GM11168 (cell line): ENCODE measurements around the gene NPHS1.
"Not testable (repeated sequence)": the region's sequence is repeated elsewhere in the genome, so short reads cannot be mapped to it uniquely, and the experiment has no call there.

Source experiments
- in situ Hi-C: fragments of 300-500 bp; cut with MboI; formaldehyde crosslinking; loops from one replicate; pipeline ENCODE4 v1.12.0; 2022; ENCODE audit warnings: low sequenced_read_pairs; ENCODE audit not compliant: unreplicated experiment

NPHS1 gene

GRCh38 chr19:35856546-35857149 lies 4.3 kb upstream of the NPHS1 start, which contains the start of gene KIRREL2:
KIRREL2 (plus strand) TSS chr19:35856911; CDS start chr19:35857120, 209 bp downstream.
- in situ Hi-C loops = no loop called here

DNA sequence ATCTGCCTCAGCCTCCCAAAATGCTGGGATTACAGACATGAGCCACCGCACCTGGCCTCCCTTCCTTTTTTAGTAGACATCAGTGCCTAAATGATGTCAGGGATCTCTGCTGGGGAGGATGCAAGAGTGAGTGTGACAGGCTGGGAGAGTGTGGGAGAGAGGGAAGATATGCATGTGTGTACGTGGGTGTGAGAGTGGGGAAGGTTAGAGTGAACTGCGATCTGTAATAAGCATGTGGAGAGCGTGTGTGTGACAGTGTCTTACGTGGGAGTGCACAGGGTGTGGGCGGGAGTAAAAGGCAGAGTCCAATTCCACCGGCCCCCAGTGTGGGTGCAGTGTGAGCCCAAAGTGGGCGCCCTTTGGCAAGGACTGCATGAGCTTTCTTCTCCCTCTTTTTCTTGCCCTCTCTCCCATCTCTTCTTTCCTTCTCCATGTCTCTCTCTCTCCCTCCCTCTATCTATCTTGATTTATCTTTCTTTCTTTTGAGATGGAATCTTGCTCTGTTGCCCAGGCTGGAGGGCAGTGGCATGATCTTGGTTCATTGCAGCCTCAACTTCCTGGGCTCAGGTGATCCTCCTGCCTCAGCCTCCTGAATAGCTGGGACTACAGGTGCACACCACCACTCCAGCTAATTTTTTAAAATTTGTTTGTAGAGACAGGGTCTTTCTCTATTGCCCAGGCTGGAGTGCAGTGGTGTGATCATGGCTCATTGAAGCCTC lies 893 bp upstream of the NPHS1 start:
- in situ Hi-C loops = no loop called here

- in situ Hi-C loops = no loop called here
Observed at GRCh38 chr19:35851213-35852028, 883 bp downstream of the NPHS1 start.

- in situ Hi-C loops = no loop called here
Observed at GRCh38 chr19:35848919-35849505, 3.3 kb downstream of the NPHS1 start.

GRCh38 chr19:35848486-35848885 lies 3.8 kb downstream of the NPHS1 start:
- in situ Hi-C loops = no loop called here

DNA sequence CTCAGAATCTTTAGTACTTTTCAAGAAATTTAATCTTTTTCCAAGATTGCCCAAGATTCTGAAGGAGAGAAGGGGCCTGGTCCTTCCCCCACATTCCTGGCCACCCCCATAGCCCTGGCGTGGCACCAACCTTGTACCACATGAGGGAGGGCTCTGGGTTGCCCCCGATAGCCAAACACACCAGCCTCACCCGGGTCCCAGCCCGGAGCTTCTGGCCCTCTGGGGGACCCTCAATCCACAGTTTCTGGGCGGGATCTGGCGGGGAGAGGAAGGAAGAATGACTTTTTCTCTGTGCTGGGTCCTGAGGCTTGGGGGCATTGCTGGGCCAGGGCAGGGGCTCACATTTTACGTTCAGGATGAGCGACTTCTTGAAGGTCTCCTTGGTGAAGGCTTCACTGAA lies 4.4 kb downstream of the NPHS1 start:
- in situ Hi-C loops = no loop called here

DNA sequence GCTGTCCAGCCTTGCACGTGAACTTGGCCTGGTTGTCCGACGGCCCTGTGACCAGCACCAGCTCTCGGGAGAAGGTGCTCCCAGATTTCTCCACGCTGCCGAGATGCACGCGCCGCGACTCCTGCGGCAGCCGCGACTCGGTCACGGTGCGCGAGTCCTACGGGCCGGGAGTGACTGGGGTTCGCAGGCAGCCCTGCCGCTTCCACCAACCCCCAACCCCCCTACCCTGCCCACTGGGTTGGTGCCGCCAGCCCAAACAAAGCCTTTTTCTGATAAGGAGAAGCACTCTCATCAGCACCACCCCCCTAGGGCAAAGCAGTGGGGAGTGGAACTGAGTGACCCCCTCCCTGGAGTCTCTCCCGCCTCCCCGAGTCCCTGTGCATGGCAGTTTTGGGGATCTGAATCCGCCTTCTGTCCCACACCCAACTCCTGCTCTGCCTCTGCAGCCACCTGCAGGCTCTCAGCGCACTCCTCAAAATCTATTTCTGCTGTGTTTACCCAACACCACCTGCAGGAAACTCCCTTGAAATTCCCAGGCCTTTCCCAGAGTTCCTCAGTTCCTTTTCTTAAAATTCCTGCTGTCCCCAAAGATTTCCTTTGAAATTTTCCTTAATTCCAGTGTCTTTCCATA lies 6.2 kb downstream of the NPHS1 start:
- in situ Hi-C loops = no loop called here

DNA sequence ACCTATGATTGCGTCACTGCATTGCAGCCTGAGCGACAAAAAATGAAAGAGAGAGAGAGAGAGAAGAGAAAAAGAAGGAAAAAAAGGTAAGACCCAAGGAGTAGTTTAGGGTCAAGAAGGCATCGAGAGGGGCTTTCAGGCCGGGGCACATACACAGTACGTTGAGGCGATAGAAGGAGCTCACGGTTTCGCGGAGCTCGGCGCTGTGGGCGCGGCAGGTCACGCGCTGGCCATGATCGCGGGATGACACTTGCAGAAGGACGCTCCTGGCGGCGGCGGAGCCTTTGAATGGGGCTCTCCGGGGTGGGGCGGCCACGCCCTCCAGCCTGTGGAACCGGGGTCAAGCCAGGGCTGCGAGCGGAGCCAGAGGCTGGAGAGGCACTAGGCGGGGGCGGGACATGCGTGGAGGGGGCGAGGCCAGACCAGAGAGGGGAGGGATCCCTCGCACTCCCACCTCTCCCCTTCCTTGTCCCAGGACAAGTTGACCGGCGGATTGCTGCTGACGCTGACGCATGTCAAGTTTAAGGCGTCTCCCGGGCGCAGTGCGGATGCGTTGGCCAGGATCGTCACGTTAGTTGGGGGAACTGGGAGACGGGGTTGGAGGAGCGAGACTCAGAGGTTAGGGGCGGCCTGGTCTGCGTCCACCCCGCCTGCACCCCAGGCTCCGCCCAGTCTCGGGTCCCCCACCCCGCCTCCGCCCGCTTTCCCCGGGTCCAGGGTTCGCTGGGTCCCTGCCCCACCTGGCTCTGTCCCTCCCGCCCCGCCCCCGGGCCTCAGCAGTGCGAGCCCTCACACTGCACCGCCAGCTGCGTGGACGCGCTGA lies 6.9 kb downstream of the NPHS1 start:
- in situ Hi-C loops = no loop called here

DNA sequence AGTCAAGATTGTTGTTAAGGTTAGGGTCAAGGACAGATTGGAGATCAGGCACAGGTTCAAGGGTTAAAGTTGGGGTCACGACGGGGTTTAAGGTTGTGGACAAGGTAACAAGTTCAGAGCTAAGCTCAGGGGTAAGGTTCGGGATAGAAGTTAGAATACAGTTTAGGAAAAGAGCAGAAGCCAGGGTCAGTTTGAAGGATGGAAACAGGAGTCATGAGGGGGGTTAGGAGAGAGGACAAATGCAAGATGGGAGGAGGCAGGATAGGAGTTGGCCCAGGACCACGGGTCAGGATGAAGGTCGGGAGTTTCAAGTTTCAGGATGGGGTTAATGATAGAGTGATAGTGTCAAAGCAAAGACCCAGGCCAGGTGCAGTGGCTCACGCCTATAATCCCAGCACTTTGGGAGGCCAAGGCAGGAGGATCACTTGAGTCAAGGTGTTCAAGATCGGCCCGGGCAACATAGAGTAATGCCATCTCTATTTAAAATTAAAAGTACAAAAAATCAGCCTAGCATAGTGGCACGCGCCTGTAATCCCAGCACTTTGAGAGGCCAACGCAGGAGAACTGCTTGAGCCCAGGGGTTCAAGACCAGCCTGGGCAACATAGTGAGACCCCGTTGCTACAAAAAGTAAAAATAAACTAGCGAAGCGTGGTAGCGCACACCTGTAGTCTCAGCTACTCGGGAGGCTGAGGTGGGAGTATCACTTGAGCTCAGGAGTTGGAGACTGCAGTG lies 7.7 kb downstream of the NPHS1 start:
- in situ Hi-C loops = no loop called here

DNA sequence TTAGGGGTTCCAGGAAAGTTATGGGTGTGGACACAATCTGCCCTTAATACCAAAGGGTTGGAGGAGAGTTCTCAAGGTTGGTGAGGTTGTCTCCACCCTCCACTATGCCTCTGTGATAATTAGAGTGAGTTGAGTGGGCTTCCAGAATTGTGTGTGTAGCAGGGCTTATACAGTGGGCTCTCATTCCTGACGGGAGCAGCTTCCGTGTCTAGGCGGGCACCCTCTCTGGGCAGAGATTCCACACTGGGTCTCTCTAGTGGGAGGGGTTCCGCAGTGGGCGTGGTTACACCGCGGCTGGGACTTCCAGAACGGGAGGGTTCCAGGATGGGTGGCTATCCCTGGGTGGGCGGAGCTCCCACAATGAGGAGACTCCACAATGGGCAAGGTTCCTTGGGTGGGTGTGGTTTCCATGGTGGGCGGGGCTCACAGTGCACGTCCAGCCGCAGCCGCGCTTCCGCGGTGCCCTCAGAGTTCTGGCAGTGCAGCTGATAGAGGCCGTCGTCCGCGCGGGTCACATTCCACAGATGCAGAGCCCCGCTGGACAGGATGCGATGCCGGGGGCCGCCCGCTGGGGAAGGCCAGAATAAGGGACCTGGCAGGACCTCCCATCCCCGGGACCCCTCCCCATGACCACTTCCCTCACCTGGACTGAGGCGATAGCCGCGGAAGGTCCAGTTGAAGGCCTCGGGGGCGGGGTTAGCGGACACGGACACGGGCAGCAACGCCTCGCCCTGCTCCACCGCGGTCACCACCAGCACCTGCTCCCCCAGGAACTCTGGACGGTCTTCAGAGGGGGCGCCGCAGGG lies 8.4 kb downstream of the NPHS1 start:
- in situ Hi-C loops = no loop called here

DNA sequence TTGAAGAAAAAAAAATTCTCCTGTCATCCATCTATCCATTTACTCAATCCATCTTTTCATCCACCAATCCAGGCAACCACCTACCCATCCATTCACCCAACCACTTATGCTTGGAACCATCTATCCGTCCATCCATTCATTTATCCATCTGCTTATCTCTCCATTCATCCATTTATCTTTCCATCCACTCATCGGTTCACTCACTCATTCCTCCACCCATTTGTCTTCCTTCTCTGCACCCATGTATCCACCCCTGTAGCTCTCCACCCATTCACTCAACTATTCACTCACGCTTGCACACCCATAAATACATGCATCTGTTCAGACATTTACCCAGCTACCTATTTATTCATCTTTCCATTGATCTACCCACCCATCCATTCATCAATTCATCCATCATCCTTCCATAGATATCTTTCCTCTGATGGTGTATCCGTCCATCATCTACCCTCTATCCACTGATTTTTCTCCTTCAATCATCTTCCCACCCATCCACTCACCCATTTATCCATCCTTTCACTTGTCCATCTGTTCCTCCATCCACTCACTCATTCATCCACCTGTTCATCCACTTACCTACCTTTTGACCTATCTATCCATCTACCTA lies 9.5 kb downstream of the NPHS1 start:
- in situ Hi-C loops = no loop called here

- in situ Hi-C loops = no loop called here
Observed at GRCh38 chr19:35841961-35842595, 10.2 kb downstream of the NPHS1 start.

DNA sequence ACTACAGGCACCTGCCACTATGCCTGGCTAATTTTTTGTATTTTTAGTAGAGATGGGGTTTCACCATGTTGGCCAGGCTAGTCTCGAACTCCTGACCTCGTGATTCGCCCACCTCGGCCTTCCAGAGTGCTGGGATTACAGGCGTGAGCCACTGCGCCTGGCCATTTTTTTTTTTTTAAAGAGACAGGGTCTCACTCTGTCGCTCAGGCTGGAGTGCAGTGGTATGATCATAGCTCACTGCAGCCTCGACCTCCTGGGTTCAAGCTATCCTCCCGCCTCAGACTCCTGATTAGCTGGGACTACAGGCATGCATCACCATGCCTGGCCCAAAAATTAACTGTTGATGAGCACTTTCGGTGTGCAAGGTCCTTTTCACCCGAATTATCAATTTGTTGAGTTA lies 16.2 kb downstream of the NPHS1 start:
- in situ Hi-C loops = not testable (repeated sequence)

DNA sequence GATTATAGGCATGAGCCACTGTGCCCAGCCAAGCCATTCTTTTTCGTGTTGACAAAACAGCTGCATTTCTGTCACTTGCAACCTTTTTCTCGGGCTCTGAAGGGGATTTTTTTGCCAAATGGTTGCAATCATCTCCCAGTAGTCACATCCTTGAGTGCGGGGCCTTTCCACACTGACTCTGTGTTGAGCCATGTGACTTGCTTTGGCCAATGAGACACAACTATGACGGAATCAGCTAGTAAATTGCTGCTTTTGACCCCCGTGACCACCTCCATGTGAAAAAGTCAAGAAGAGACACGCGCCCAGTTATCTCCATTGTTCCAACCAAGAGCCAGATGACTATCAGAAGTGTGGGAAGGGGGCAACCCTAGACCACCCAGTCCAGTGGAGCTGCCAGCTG lies 18.3 kb downstream of the NPHS1 start:
- in situ Hi-C loops = no loop called here

- in situ Hi-C loops = no loop called here
Observed at GRCh38 chr19:35832054-35832453, 20.2 kb downstream of the NPHS1 start.

- in situ Hi-C loops = no loop called here
Observed at GRCh38 chr19:35830986-35831385, 21.3 kb downstream of the NPHS1 start.

DNA sequence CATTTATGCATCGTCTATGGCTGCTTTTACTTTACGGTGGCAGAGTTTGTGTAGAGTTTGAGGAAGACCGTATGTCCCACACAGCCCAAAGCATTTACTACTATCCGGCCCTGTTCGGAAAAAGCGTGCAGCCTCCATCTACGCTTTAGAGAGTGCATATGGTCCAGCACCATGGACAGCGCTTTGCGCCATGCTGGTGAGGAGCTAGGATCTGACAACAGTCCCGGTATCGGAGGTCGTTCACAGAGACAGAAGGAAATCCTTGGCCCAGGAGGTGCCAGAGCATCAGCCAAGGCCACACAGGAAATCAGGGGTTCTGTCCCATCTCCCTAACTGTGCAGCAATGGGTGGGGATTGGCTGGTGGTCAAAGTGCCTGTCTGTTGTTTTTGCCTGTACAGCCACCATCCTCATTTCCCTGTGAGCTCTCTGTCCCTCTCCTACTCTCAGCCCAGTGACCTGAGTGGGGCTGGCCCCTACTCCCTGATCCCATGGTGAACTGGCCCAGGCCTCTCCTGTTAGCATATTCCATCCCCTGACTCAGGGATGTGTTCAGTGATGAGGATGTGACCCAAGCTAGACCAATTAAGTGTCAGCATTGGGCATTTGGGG lies 23.5 kb downstream of the NPHS1 start:
- in situ Hi-C loops = no loop called here
